Measurements from ENCODE around the gene TREH.
"Not testable (repeated sequence)": the region's sequence is repeated elsewhere in the genome, so short reads cannot be mapped to it uniquely, and the experiment has no call there.

Gene TREH

GRCh38 chr11:118628432-118628831 is 51.0 kb downstream of the TREH start:
- no peak for FAIRE-seq

GRCh38 chr11:118628031-118628430 is 51.4 kb downstream of the TREH start:
- FAIRE-seq = no peak

GRCh38 chr11:118627566-118627965 is 51.9 kb downstream of the TREH start:
- no peak for FAIRE-seq

GRCh38 chr11:118625976-118626375 is 53.5 kb downstream of the TREH start:
- FAIRE-seq = no peak

- FAIRE-seq = no peak
Observed at GRCh38 chr11:118625036-118625690, 54.3 kb downstream of the TREH start.

GRCh38 chr11:118623269-118623655 is 56.2 kb downstream of the TREH start:
- no peak for FAIRE-seq

GRCh38 chr11:118622376-118623268 is 56.8 kb downstream of the TREH start:
- FAIRE-seq = no peak

GRCh38 chr11:118621784-118622375 is 57.6 kb downstream of the TREH start:
- no peak for FAIRE-seq

- no peak for FAIRE-seq
Observed at GRCh38 chr11:118621071-118621783, 58.2 kb downstream of the TREH start.

GRCh38 chr11:118620529-118621070 is 58.9 kb downstream of the TREH start:
- FAIRE-seq = no peak

GRCh38 chr11:118619444-118620197 is 59.8 kb downstream of the TREH start:
- no peak for FAIRE-seq

GRCh38 chr11:118618991-118619375 is 60.5 kb downstream of the TREH start:
- no peak for FAIRE-seq

GRCh38 chr11:118618115-118618990 is 61.1 kb downstream of the TREH start:
- no peak for FAIRE-seq

GRCh38 chr11:118615976-118616371 is 63.5 kb downstream of the TREH start:
- FAIRE-seq = no peak

- FAIRE-seq = no peak
Observed at GRCh38 chr11:118615282-118615975, 64.0 kb downstream of the TREH start.

GRCh38 chr11:118614511-118614910 is 64.9 kb downstream of the TREH start:
- FAIRE-seq = no peak

GRCh38 chr11:118612378-118612777 is 67.1 kb downstream of the TREH start:
- no peak for FAIRE-seq

GRCh38 chr11:118611433-118611795 is 68.0 kb downstream of the TREH start:
- FAIRE-seq = not testable (repeated sequence)

GRCh38 chr11:118610773-118611432 is 68.5 kb downstream of the TREH start:
- no peak for FAIRE-seq

GRCh38 chr11:118610225-118610772 is 69.2 kb downstream of the TREH start:
- FAIRE-seq = no peak
